Measurements from ENCODE around the gene TAB3.

DNA sequence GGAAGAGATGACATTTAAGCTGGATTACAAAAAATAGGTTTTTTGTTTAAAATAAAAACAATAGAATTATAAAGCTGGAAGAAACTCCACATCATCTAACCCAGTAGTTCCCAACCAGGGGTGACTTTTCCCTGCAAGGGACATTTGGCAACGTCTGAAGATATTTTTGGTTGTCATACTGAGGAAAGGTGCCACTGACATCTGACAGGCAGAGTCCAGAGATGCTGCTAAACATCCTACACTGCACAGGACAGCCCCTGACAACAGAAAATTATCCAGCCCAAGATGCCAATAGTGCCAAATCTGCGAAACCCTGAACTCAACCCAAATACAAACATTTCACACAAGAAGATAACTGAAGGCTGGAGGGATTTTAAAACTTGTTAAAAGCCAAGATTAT is 18.5 kb downstream of the TAB3 start:
- TF ChIP-seq CTCF (IDR thresholded peaks at IDR 0.05) (no peak), EP300 (IDR thresholded peaks at IDR 0.05) (no peak), POLR2A (IDR thresholded peaks at IDR 0.05) (no peak), POLR2AphosphoS5 (IDR thresholded peaks at IDR 0.05) (no peak)
